ENCODE results near the gene MBOAT1.

Gene MBOAT1

DNA sequence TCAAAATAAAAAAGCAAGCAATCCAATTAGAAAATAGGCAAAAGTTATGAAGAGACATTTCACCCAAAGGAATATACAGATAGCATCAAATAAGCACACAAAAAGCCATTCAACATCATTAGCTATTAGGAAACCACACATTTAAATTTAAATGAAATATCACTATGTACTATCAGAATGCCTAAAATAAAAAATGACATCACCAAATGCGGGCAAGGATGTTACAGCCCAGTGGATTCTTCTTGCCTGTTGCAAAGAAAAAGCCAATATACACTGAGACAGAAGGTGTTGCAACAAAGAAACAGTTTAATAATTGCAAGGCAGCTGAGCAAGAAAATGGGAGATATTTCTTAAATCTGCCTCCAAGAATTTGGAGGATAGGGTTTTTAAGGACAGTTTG is 31.0 kb upstream of the MBOAT1 start:
- H3K27me3 ChIP-seq (ENCODE audit: control insufficient read depth, insufficient read depth, low read length), result no peaks in the 10 kb centered on the region
- H3K36me3 ChIP-seq (ENCODE audit: control insufficient read depth, low read depth, low read length), result no peaks in the 10 kb centered on the region
- no peaks in the 10 kb centered on the region for H3K9me3 ChIP-seq (ENCODE audit: control insufficient read depth, low read depth, low read length)
- no peak overlapping the region for H3K4me3 ChIP-seq (ENCODE audit: low read length)
- H3K9ac ChIP-seq (ENCODE audit: low read length), result no peak overlapping the region
- H3K27ac ChIP-seq (ENCODE audit: low read length), result no peak overlapping the region
- H3K4me1 ChIP-seq (ENCODE audit: control insufficient read depth, low read depth, low read length), result peaks cover 8% of the 10 kb centered on the region

DNA sequence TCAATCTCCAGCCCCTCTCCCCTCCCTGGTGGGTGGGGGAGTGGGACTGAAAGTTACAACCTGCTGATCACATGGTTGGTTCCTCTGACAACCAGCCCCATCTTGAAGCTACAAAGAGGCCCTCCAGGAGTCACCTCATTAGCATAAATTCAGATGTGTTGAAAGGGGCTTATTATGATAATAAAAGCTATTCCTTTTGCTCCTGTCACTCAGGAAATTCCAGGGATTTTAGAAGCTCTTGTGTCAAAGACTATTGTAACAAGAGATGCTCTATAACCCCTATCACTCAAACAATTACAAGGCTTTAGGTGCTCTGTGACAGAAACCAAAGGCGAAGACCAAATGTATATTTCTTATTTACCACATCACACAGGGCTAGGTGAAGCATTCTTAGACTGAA is 30.1 kb upstream of the MBOAT1 start:
- H3K9ac ChIP-seq (ENCODE audit: low read length), result no peak overlapping the region
- no peaks in the 10 kb centered on the region for H3K27me3 ChIP-seq (ENCODE audit: control insufficient read depth, insufficient read depth, low read length)
- H3K4me3 ChIP-seq (ENCODE audit: low read length), result no peak overlapping the region
- H3K27ac ChIP-seq (ENCODE audit: low read length), result no peak overlapping the region
- peaks cover 8% of the 10 kb centered on the region for H3K4me1 ChIP-seq (ENCODE audit: control insufficient read depth, low read depth, low read length)
- no peaks in the 10 kb centered on the region for H3K9me3 ChIP-seq (ENCODE audit: control insufficient read depth, low read depth, low read length)
- no peaks in the 10 kb centered on the region for H3K36me3 ChIP-seq (ENCODE audit: control insufficient read depth, low read depth, low read length)

GRCh38 chr6:20241102-20241501 is 28.8 kb upstream of the MBOAT1 start:
- Histone ChIP-seq H3K36me3 (ENCODE audit: control insufficient read depth, low read depth, low read length) (no peaks in the 10 kb centered on the region), H3K4me1 (ENCODE audit: control insufficient read depth, low read depth, low read length) (peaks cover 8% of the 10 kb centered on the region), H3K9ac (ENCODE audit: low read length) (no peak overlapping the region), H3K27ac (ENCODE audit: low read length) (no peak overlapping the region), H3K9me3 (ENCODE audit: control insufficient read depth, low read depth, low read length) (no peaks in the 10 kb centered on the region), H3K4me3 (ENCODE audit: low read length) (no peak overlapping the region), H3K27me3 (ENCODE audit: control insufficient read depth, insufficient read depth, low read length) (no peaks in the 10 kb centered on the region)

DNA sequence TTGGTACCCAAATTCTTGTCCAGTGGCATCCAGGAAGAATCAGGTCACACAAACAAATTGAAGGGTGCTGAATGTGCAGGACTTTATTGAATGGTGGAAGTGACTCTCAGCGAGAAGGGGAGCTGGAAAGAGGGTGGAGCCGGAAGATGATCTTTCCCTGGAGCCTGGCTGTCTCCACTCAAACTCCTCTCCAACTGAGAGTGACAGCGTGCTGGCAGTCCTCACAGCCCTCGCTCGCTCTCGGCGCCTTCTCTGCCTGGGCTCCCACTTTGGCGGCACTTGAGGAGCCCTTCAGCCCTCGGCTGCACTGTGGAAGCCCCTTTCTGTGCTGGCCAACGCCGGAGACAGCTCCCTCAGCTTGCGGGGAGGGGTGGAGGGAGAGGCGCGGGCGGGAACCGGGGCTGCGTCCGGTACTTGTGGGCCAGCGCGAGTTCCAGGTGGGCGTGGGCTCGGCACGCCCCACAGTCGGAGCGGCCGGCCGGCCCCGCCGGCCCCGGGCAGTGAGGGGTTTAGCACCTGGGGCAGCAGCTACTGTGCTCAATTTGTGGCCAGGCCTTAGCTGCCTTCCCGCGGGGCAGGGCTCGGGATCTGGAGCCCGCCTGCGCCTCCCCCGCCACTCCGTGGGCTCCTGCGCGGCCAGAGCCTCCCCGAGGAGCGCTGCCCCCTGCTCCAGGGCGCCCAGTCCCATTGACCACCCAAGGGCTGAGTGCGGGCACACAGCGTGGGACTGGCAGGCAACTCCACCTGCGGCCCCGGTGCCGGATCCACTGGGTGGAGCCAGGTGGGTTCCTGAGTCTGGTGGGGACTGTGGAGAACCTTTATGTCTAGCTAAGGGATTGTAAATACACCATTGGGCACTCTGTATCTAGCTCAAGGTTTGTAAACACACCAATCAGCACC is 26.7 kb upstream of the MBOAT1 start:
- Histone ChIP-seq H3K9ac (ENCODE audit: low read length) (no peak overlapping the region), H3K36me3 (ENCODE audit: control insufficient read depth, low read depth, low read length) (no peaks in the 10 kb centered on the region), H3K4me3 (ENCODE audit: low read length) (no peak overlapping the region), H3K27ac (ENCODE audit: low read length) (no peak overlapping the region), H3K4me1 (ENCODE audit: control insufficient read depth, low read depth, low read length) (peaks cover 8% of the 10 kb centered on the region), H3K27me3 (ENCODE audit: control insufficient read depth, insufficient read depth, low read length) (no peaks in the 10 kb centered on the region), H3K9me3 (ENCODE audit: control insufficient read depth, low read depth, low read length) (no peaks in the 10 kb centered on the region)

- H3K4me1 ChIP-seq (ENCODE audit: control insufficient read depth, low read depth, low read length), result peaks cover 7% of the 10 kb centered on the region
- no peaks in the 10 kb centered on the region for H3K27me3 ChIP-seq (ENCODE audit: control insufficient read depth, insufficient read depth, low read length)
- no peaks in the 10 kb centered on the region for H3K9me3 ChIP-seq (ENCODE audit: control insufficient read depth, low read depth, low read length)
- H3K9ac ChIP-seq (ENCODE audit: low read length), result no peak overlapping the region
- H3K27ac ChIP-seq (ENCODE audit: low read length), result no peak overlapping the region
- no peak overlapping the region for H3K4me3 ChIP-seq (ENCODE audit: low read length)
- H3K36me3 ChIP-seq (ENCODE audit: control insufficient read depth, low read depth, low read length), result no peaks in the 10 kb centered on the region
Observed at GRCh38 chr6:20237677-20238460, 25.6 kb upstream of the MBOAT1 start.

GRCh38 chr6:20236909-20237600 is 24.8 kb upstream of the MBOAT1 start:
- no peak overlapping the region for H3K9ac ChIP-seq (ENCODE audit: low read length)
- no peaks in the 10 kb centered on the region for H3K36me3 ChIP-seq (ENCODE audit: control insufficient read depth, low read depth, low read length)
- no peak overlapping the region for H3K4me3 ChIP-seq (ENCODE audit: low read length)
- H3K9me3 ChIP-seq (ENCODE audit: control insufficient read depth, low read depth, low read length), result no peaks in the 10 kb centered on the region
- H3K27me3 ChIP-seq (ENCODE audit: control insufficient read depth, insufficient read depth, low read length), result no peaks in the 10 kb centered on the region
- no peaks in the 10 kb centered on the region for H3K4me1 ChIP-seq (ENCODE audit: control insufficient read depth, low read depth, low read length)
- H3K27ac ChIP-seq (ENCODE audit: low read length), result no peak overlapping the region

DNA sequence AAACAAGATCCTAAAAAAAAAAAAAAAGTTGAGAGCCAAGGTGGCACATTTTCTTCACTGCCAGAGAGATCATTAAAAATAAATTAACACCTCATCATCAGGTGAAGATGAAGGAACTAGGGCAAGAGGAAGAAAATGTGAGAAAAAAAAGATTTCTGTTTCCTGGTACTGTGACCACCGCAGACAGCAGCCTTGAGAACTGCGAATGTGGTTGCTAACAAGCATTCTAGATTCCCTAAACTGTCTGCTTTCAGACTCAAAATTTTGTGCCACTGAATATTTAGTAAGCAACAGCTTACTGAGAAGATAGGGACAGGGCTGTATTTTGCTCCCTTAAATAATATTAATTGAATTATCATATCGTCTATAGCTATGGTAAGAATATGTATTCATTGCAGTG is 24.1 kb upstream of the MBOAT1 start:
- H3K9ac ChIP-seq (ENCODE audit: low read length), result no peak overlapping the region
- no peaks in the 10 kb centered on the region for H3K4me1 ChIP-seq (ENCODE audit: control insufficient read depth, low read depth, low read length)
- no peaks in the 10 kb centered on the region for H3K27me3 ChIP-seq (ENCODE audit: control insufficient read depth, insufficient read depth, low read length)
- no peaks in the 10 kb centered on the region for H3K9me3 ChIP-seq (ENCODE audit: control insufficient read depth, low read depth, low read length)
- no peak overlapping the region for H3K27ac ChIP-seq (ENCODE audit: low read length)
- no peaks in the 10 kb centered on the region for H3K36me3 ChIP-seq (ENCODE audit: control insufficient read depth, low read depth, low read length)
- H3K4me3 ChIP-seq (ENCODE audit: low read length), result no peak overlapping the region

DNA sequence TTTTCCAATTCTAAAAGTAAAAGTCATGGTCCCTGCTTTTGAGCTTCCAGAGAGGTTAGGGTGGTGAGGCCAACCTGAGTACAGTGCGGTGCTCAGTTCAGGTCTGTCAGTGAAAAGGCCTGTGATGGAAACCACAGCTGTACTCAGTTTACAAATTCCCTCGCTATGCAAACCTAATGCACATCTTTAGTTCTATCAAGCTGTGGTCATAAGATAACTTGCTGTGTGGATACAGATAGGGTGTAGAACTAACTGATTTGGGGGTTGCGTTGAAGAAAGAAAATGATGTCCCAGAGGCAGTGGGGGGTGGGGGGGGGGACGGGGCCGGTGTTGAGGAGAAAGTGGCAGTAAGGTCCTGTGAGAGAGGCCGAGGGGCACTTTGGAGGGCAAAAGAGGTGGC is 22.8 kb upstream of the MBOAT1 start:
- Histone ChIP-seq H3K9ac (ENCODE audit: low read length) (no peak overlapping the region), H3K27me3 (ENCODE audit: control insufficient read depth, insufficient read depth, low read length) (no peaks in the 10 kb centered on the region), H3K27ac (ENCODE audit: low read length) (no peak overlapping the region), H3K4me3 (ENCODE audit: low read length) (no peak overlapping the region), H3K4me1 (ENCODE audit: control insufficient read depth, low read depth, low read length) (no peaks in the 10 kb centered on the region), H3K9me3 (ENCODE audit: control insufficient read depth, low read depth, low read length) (no peaks in the 10 kb centered on the region), H3K36me3 (ENCODE audit: control insufficient read depth, low read depth, low read length) (no peaks in the 10 kb centered on the region)

DNA sequence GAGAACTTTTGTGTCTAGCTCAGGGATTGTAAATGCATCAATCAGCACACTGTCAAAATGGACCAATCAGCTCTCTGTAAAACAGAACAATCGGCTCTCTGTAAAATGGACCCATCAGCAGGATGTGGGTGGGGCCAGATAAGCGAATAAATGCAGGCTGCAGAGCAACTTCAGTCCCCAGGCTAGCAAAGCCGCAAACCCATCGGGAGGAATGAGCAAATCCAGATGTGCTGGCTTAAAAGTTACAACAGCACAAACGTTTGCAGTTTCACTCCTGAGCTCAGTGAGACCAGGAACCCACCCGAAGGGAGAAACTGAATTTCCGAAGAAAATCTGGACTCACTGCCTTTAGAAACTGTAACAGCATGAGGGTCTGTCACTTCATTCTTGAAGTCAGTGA is 21.9 kb upstream of the MBOAT1 start:
- Histone ChIP-seq H3K27me3 (ENCODE audit: control insufficient read depth, insufficient read depth, low read length) (no peaks in the 10 kb centered on the region), H3K27ac (ENCODE audit: low read length) (no peak overlapping the region), H3K36me3 (ENCODE audit: control insufficient read depth, low read depth, low read length) (no peaks in the 10 kb centered on the region), H3K4me3 (ENCODE audit: low read length) (no peak overlapping the region), H3K9ac (ENCODE audit: low read length) (no peak overlapping the region), H3K4me1 (ENCODE audit: control insufficient read depth, low read depth, low read length) (no peaks in the 10 kb centered on the region), H3K9me3 (ENCODE audit: control insufficient read depth, low read depth, low read length) (no peaks in the 10 kb centered on the region)

DNA sequence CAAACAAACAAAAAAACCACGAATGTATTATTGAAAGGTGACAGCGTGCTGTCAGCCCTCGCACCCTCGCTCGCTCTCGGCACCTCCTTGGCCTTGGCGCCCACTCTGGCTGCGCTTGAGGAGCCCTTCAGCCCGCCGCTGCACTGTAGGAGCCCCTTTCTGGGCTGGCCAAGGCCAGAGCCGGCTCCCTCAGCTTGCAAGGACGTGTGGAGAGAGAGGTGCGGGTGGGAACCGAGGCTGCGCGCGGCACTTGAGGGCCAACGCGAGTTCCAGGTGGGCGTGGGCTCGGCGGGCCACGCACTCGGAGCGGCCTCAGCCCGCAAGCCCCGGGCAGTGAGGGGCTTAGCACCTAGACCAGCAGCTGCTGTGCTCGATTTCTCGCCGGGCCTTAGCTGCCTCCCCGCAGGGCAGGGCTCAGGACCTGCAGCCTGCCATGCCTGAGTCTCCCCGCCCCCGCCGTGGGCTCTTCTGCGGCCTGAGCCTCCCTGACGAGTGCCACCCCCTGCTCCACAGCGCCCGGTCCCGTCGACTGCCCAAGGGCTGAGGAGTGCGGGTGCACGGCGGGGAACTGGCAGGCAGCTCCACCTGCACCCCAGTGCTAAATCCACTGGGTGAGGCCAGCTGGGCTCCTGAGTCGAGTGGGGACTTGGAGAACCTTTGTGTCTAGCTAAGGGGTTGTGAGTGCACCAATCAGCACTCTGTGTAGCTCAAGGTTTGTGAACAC is 20.9 kb upstream of the MBOAT1 start:
- Histone ChIP-seq H3K27ac (ENCODE audit: low read length) (no peak overlapping the region), H3K4me3 (ENCODE audit: low read length) (no peak overlapping the region), H3K4me1 (ENCODE audit: control insufficient read depth, low read depth, low read length) (no peaks in the 10 kb centered on the region), H3K9ac (ENCODE audit: low read length) (no peak overlapping the region), H3K9me3 (ENCODE audit: control insufficient read depth, low read depth, low read length) (no peaks in the 10 kb centered on the region), H3K27me3 (ENCODE audit: control insufficient read depth, insufficient read depth, low read length) (no peaks in the 10 kb centered on the region), H3K36me3 (ENCODE audit: control insufficient read depth, low read depth, low read length) (no peaks in the 10 kb centered on the region)

DNA sequence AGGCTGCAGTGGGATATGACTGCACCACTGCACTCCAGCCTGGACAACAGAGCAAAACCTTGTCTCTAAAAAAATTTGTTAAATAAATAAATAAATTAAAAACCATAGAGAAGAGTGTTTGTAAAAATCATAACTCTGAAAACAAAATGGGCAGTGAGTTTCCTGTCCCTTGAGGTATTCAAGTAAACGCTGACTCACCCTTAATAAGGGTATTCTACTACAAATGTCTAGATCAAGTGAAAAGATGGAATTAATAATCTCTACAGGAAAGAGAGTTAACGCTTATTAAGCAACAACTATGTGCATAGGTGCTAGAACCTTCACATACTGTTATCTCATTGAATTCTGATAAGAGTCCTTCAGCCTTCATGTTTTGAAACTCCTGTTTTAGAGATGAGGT is 19.9 kb upstream of the MBOAT1 start:
- Histone ChIP-seq H3K4me3 (ENCODE audit: low read length) (no peak overlapping the region), H3K27me3 (ENCODE audit: control insufficient read depth, insufficient read depth, low read length) (no peaks in the 10 kb centered on the region), H3K36me3 (ENCODE audit: control insufficient read depth, low read depth, low read length) (no peaks in the 10 kb centered on the region), H3K9ac (ENCODE audit: low read length) (no peak overlapping the region), H3K9me3 (ENCODE audit: control insufficient read depth, low read depth, low read length) (no peaks in the 10 kb centered on the region), H3K4me1 (ENCODE audit: control insufficient read depth, low read depth, low read length) (no peaks in the 10 kb centered on the region), H3K27ac (ENCODE audit: low read length) (no peak overlapping the region)

Data from iPS-18a (cell line).